ENCODE results near the gene SULT2B1. TPM values are rescaled to one million over a fixed set of nuclear protein-coding genes. Genes with fewer than 3 reads are reported as not detected.
"Not testable (repeated sequence)": the region's sequence is repeated elsewhere in the genome, so short reads cannot be mapped to it uniquely, and the experiment has no call there.

Gene SULT2B1
- total RNA-seq, 1 donor from 2014 or later = not detected

GRCh38 chr19:48516536-48516935 is 35.4 kb upstream of the SULT2B1 start:
- Mint-ChIP-seq H3K4me3 (no peak overlapping the region), H3K27ac (no peak overlapping the region), H3K9me3 (no peaks in the 10 kb centered on the region), H3K36me3 (ENCODE audit: low read depth) (no peaks in the 10 kb centered on the region), H3K27me3 (peaks cover 4% of the 10 kb centered on the region), H3K4me1 (peaks cover 6% of the 10 kb centered on the region)
- DNase-seq = no peak
- TF ChIP-seq, protein P1, sequence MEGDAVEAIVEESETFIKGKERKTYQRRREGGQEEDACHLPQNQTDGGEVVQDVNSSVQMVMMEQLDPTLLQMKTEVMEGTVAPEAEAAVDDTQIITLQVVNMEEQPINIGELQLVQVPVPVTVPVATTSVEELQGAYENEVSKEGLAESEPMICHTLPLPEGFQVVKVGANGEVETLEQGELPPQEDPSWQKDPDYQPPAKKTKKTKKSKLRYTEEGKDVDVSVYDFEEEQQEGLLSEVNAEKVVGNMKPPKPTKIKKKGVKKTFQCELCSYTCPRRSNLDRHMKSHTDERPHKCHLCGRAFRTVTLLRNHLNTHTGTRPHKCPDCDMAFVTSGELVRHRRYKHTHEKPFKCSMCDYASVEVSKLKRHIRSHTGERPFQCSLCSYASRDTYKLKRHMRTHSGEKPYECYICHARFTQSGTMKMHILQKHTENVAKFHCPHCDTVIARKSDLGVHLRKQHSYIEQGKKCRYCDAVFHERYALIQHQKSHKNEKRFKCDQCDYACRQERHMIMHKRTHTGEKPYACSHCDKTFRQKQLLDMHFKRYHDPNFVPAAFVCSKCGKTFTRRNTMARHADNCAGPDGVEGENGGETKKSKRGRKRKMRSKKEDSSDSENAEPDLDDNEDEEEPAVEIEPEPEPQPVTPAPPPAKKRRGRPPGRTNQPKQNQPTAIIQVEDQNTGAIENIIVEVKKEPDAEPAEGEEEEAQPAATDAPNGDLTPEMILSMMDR (IDR thresholded peaks at IDR 0.05) = no peak
- ATAC-seq (ENCODE audit: low read depth) = no peak
- ChIA-PET POLR2A (no interaction called here), CTCF (no interaction called here)
- intact Hi-C loops (cut with micrococcal nuclease) = loop anchor here (10.0 kb wide), 1 partner anchor 318 kb away; the partner anchor contains the start of gene HSD17B14

DNA sequence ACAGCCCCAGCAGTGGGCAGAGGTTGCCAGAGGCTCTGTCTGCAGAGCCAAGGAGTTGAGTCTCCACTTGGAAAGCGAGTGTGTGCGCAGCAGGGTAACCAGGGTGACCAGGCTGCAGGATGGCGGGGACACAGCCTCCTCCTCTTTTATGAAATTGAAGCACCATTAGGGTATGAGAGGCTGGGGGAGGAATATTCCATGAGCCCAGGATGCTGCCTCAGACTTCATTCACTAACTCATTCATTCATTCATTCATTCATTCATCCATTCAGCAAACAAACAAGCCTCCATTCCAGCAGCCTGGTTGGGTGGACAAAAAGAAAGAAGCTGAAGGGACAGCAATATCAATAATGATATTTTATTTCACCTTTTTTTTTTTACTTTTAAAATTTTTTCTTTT is 33.8 kb upstream of the SULT2B1 start:
- Mint-ChIP-seq H3K9me3 (no peaks in the 10 kb centered on the region), H3K4me3 (no peak overlapping the region), H3K36me3 (ENCODE audit: low read depth) (no peaks in the 10 kb centered on the region), H3K27me3 (peaks cover 7% of the 10 kb centered on the region), H3K27ac (no peak overlapping the region), H3K4me1 (peaks cover 6% of the 10 kb centered on the region)
- POLR2A ChIA-PET = interaction anchor here (0.6 kb wide), 1 partner anchor 91 kb away, joined by 4 read pairs; no protein-coding TSS in a partner anchor
- no peak for ATAC-seq (ENCODE audit: low read depth)
- DNase-seq = no peak
- intact Hi-C loops (cut with micrococcal nuclease) = loop anchor here (10.0 kb wide), 1 partner anchor 317 kb away; the partner anchor contains the start of gene HSD17B14
- TF ChIP-seq, protein P1 (IDR thresholded peaks at IDR 0.05) = no peak
- CTCF ChIA-PET = no interaction called here

DNA sequence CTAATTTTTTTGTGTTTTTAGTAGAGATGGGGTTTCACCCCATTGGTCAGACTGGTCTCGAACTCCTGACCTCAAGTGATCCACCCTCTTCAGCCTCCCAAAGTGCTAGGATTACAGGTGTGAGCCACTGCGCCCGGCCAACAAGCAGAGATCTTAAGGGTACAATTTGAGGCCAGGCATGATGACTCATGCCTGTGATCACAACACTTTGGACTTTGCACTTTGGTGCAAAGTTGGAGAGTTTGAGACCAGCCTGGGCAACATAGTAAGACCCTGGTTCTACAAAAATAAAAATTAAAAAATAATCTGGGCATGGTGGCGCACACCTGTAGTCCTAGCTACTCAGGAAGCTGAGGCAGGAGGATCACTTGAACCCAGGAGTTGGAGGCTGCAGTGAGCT is 32.5 kb upstream of the SULT2B1 start:
- intact Hi-C loops (cut with micrococcal nuclease) = loop anchor here (10.0 kb wide), 1 partner anchor 315 kb away; the partner anchor contains the start of gene HSD17B14
- H3K4me1 Mint-ChIP-seq; H3K4me3 Mint-ChIP-seq; H3K9me3 Mint-ChIP-seq; CTCF ChIA-PET; H3K36me3 Mint-ChIP-seq (ENCODE audit: low read depth); DNase-seq; POLR2A ChIA-PET; H3K27ac Mint-ChIP-seq; ATAC-seq (ENCODE audit: low read depth): not testable (repeated sequence)
- peaks cover 14% of the 10 kb centered on the region for H3K27me3 Mint-ChIP-seq

DNA sequence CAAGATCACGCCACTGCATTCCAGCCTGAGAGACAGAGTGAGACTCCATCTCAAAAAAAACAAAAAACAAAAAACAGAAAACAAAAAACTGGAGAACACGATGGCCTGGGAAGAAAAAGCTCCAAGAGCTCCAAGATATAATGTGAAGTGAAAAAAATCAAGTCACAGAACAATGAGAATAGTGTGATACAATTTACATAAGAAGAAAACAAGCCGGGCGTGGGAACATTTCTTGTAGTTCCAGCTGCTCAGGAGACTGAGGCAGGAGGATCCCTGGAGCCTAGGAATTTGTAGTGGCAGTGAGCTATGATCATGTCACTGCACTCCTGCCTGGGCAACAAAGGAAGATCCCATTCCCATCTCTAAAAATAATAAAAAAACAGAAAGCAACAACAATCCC is 31.8 kb upstream of the SULT2B1 start:
- H3K4me3 Mint-ChIP-seq = no peak overlapping the region
- ATAC-seq (ENCODE audit: low read depth) (no peak), DNase-seq (no peak)
- H3K9me3 Mint-ChIP-seq = peaks cover 5% of the 10 kb centered on the region
- CTCF ChIA-PET = no interaction called here
- intact Hi-C loops (cut with micrococcal nuclease) = no loop called here
- no peaks in the 10 kb centered on the region for H3K4me1 Mint-ChIP-seq
- H3K27ac Mint-ChIP-seq = no peak overlapping the region
- POLR2A ChIA-PET = no interaction called here
- peaks cover 16% of the 10 kb centered on the region for H3K27me3 Mint-ChIP-seq
- H3K36me3 Mint-ChIP-seq (ENCODE audit: low read depth) = peaks cover 2% of the 10 kb centered on the region
- TF ChIP-seq, protein P1 (IDR thresholded peaks at IDR 0.05) = no peak

- Mint-ChIP-seq H3K4me3 (no peak overlapping the region), H3K9me3 (peaks cover 17% of the 10 kb centered on the region), H3K27ac (no peak overlapping the region), H3K36me3 (ENCODE audit: low read depth) (peaks cover 2% of the 10 kb centered on the region), H3K27me3 (peaks cover 19% of the 10 kb centered on the region), H3K4me1 (no peaks in the 10 kb centered on the region)
- ChIA-PET POLR2A (no interaction called here), CTCF (interaction anchor here (0.7 kb wide), 1 partner anchor 34 kb away, joined by 3 read pairs; no protein-coding TSS in a partner anchor)
- ATAC-seq (ENCODE audit: low read depth) (no peak), DNase-seq (no peak)
- TF ChIP-seq, protein P1 (IDR thresholded peaks at IDR 0.05) = no peak
- intact Hi-C loops (cut with micrococcal nuclease) = no loop called here
Observed at GRCh38 chr19:48524221-48524620, 27.8 kb upstream of the SULT2B1 start.

DNA sequence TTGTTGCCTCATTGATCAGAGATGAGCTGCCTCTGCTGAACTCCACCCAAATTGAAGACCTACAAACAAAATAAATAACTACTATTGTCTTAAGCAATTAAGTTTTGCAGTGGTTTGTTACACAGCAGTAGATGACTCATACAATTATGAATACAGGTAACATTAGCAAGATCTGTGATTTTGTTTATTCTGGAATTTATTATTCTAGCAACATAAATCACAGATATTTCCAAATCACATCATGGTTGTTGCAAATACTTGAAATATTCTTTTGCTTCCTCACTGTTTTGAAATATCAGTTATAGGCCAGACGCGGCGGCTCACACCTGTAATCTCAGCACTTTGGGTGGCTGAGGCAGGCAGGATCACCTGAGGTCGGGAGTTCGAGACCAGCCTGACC is 27.2 kb upstream of the SULT2B1 start:
- POLR2A ChIA-PET = no interaction called here
- H3K9me3 Mint-ChIP-seq = peaks cover 19% of the 10 kb centered on the region
- no peak for DNase-seq
- no peaks in the 10 kb centered on the region for H3K4me1 Mint-ChIP-seq
- H3K4me3 Mint-ChIP-seq = no peak overlapping the region
- peaks cover 2% of the 10 kb centered on the region for H3K36me3 Mint-ChIP-seq (ENCODE audit: low read depth)
- peaks cover 19% of the 10 kb centered on the region for H3K27me3 Mint-ChIP-seq
- no peak for ATAC-seq (ENCODE audit: low read depth)
- intact Hi-C loops (cut with micrococcal nuclease) = no loop called here
- CTCF ChIA-PET = no interaction called here
- no peak overlapping the region for H3K27ac Mint-ChIP-seq
- TF ChIP-seq, protein P1 (IDR thresholded peaks at IDR 0.05) = no peak
